Measurements from ENCODE around the gene SV2B.

Gene SV2B

GRCh38 chr15:91238644-91239425, 138.8 kb downstream of the SV2B start:
- DNase-seq, result no peak

- DNase-seq, result no peak
Observed at GRCh38 chr15:91243826-91244225, 143.8 kb downstream of the SV2B start.

GRCh38 chr15:91244919-91245318, 144.9 kb downstream of the SV2B start:
- DNase-seq, result no peak

- no peak for DNase-seq
Observed at GRCh38 chr15:91246998-91247397, 146.9 kb downstream of the SV2B start.

GRCh38 chr15:91249591-91249990, 149.5 kb downstream of the SV2B start:
- DNase-seq, result no peak

- no peak for DNase-seq
Observed at GRCh38 chr15:91252322-91252721, 152.3 kb downstream of the SV2B start.

GRCh38 chr15:91252756-91253155, 152.7 kb downstream of the SV2B start:
- DNase-seq, result no peak

GRCh38 chr15:91253605-91254004, 153.5 kb downstream of the SV2B start:
- no peak for DNase-seq

GRCh38 chr15:91254766-91255165, 154.7 kb downstream of the SV2B start:
- DNase-seq, result no peak

- no peak for DNase-seq
Observed at GRCh38 chr15:91255670-91256192, 155.7 kb downstream of the SV2B start.

- no peak for DNase-seq
Observed at GRCh38 chr15:91257746-91258414, 157.8 kb downstream of the SV2B start.

- no peak for DNase-seq
Observed at GRCh38 chr15:91258415-91258759, 158.3 kb downstream of the SV2B start.

GRCh38 chr15:91259077-91259476, 159.0 kb downstream of the SV2B start:
- DNase-seq, result no peak

- no peak for DNase-seq
Observed at GRCh38 chr15:91261345-91261744, 161.3 kb downstream of the SV2B start.

GRCh38 chr15:91263632-91264531, 163.8 kb downstream of the SV2B start:
- no peak for DNase-seq

- DNase-seq, result no peak
Observed at GRCh38 chr15:91264651-91265351, 164.7 kb downstream of the SV2B start.

GRCh38 chr15:91265416-91265940, 165.4 kb downstream of the SV2B start:
- no peak for DNase-seq

- no peak for DNase-seq
Observed at GRCh38 chr15:91268510-91268909, 168.5 kb downstream of the SV2B start.

- no peak for DNase-seq
Observed at GRCh38 chr15:91270747-91271146, 170.7 kb downstream of the SV2B start.

- peak; percentile 60 for DNase-seq
Observed at GRCh38 chr15:91271565-91272153, 171.6 kb downstream of the SV2B start.

GRCh38 chr15:91275844-91276243, 175.8 kb downstream of the SV2B start:
- no peak for DNase-seq

GRCh38 chr15:91278951-91279350, 178.9 kb downstream of the SV2B start:
- DNase-seq, result no peak
